ENCODE results near the gene RAMACL. TPM values are rescaled to one million over a fixed set of nuclear protein-coding genes. Genes with fewer than 3 reads are reported as not detected.

Gene RAMACL
- total RNA-seq, 1 experiment from 2014 or later = 0.34 TPM

DNA sequence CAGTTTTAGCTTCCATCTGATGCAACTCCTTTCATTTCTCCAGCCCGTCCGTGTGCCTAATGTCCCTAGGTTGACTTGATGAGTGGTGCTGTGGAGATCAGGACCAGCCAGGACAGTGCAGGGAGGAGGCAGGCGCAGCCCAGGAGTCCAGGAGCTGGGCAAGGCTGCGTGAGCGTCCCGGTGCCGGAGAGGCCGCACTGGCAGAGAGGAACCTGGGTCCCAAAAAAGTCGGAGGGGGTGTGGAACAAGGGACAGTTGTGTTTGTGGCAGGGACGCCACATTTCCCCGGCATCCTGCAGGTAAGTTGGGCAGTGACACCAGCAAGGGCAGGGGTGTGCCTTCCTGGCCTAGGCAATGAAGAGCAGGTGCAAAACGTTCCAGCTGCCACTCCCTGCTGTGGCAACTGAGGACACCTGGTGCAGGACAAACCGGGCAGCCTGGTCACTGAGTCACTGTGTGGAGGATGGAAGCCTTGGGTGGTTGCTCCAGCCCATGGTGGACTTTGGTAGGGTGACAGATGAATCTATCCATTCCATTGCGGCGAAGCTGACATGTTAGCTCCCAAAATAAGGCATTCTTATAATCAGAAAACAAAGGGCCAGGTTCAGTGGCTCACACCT, 53.2 kb downstream of the RAMACL start:
- DNase-seq (ENCODE audit: low read depth) = no peak

Other genes starting within 250 kb of the RAMACL start
- 40.4 and 47.1 TPM in 2 replicates for gene SFT2D1, start 244.1 kb downstream of the RAMACL start, total RNA-seq (2014; rRNA removed; shearing (Covaris generic))
- 21.4 and 22.5 TPM in 2 replicates for gene MPC1, start 203.7 kb downstream of the RAMACL start, total RNA-seq (2014; rRNA removed; shearing (Covaris generic))
- gene RPS6KA2, start 40.6 kb upstream of the RAMACL start, total RNA-seq (2014; rRNA removed; shearing (Covaris generic)) = 5.5 and 6.7 TPM in 2 replicates